ENCODE measurements around the gene ARID1A. TPM values are rescaled to one million over a fixed set of nuclear protein-coding genes. Genes with fewer than 3 reads are reported as not detected.
"Not testable (repeated sequence)": the region's sequence is repeated elsewhere in the genome, so short reads cannot be mapped to it uniquely, and the experiment has no call there.

The ARID1A gene
- polyA plus RNA-seq, 2 of the 4 experiments (the other 2 are of a cell fraction): 17.4 to 21.4 TPM

- WGBS (ENCODE audit: missing lambda C conversion rate): 75% methylated on average over 2 of the region's 2 CpGs
- Histone ChIP-seq H3K4me2 (peak overlapping the region; percentile 18; the same call in 2 of the 3 replicates), H3K4me1 (peaks cover 65% of the 10 kb centered on the region), H3K9me3 (no peaks in the 10 kb centered on the region), H3K27ac (no peak overlapping the region), H3K4me3 (no peak overlapping the region)
- CTCF ChIA-PET: interaction anchor here (0.9 to 1.9 kb wide), 5 partner anchors 16 to 122 kb away, joined by 3 to 6 read pairs (median 3); no protein-coding TSS in a partner anchor
- DNase-seq (ENCODE audit: low read depth in 1 of 2, low spot score in 1 of 2) (no peak), FAIRE-seq (no peak), ATAC-seq (no peak)
- no peak for TF ChIP-seq RCOR1 (IDR thresholded peaks at IDR 0.05; ENCODE audit: low read depth, low read length)
- TF ChIP-seq EP300 (IDR thresholded peaks at IDR 0.05): no peak
- TF ChIP-seq PBX3 (IDR thresholded peaks at IDR 0.05): no peak
- TF ChIP-seq HOXB13 (CRISPR knock-in tag; IDR thresholded peaks at IDR 0.05; ENCODE audit: low read depth): no peak
- no peak for TF ChIP-seq FOSL2 (IDR thresholded peaks at IDR 0.05)
- TF ChIP-seq FOSL2 (CRISPR knock-in tag; IDR thresholded peaks at IDR 0.05): no peak
- TF ChIP-seq MAX (IDR thresholded peaks at IDR 0.05): no peak
- no peak for TF ChIP-seq RARB (CRISPR knock-in tag; IDR thresholded peaks at IDR 0.05)
- no peak for TF ChIP-seq ZSCAN20 (CRISPR knock-in tag; IDR thresholded peaks at IDR 0.05)
- no peak for TF ChIP-seq BHLHE40 (IDR thresholded peaks at IDR 0.05; ENCODE audit: low read depth, low read length)
- TF ChIP-seq USF2 (IDR thresholded peaks at IDR 0.05): no peak
- no peak for TF ChIP-seq NPAS2 (CRISPR knock-in tag; IDR thresholded peaks at IDR 0.05; ENCODE audit: borderline replicate concordance)
- TF ChIP-seq PHF8 (IDR thresholded peaks at IDR 0.05; ENCODE audit: borderline replicate concordance, low read depth): no peak
- POLR2A ChIA-PET: no interaction called here
Observed at GRCh38 chr1:26724118-26724517, 28.3 kb downstream of the ARID1A start.

GRCh38 chr1:26724926-26725325 is 29.1 kb downstream of the ARID1A start:
- ChIA-PET POLR2A (no interaction called here), CTCF (interaction anchor here (1.2 to 1.7 kb wide), 2 partner anchors 15 to 48 kb away, joined by 3 to 6 read pairs; no protein-coding TSS in a partner anchor)
- DNase-seq (ENCODE audit: low read depth in 1 of 2, low spot score in 1 of 2) (no peak), FAIRE-seq (no peak), ATAC-seq (no peak)
- H3K27ac ChIP-seq: no peak overlapping the region
- H3K4me1 ChIP-seq: peaks cover 65% of the 10 kb centered on the region
- TF ChIP-seq CBX8 (IDR thresholded peaks at IDR 0.05): no peak
- no peak for TF ChIP-seq EHMT2 (IDR thresholded peaks at IDR 0.05; ENCODE audit: low read depth)
- TF ChIP-seq NFE2L2 (conservative IDR thresholded peaks at IDR 0.05; ENCODE audit: low read length): no peak
- TF ChIP-seq TFCP2L1 (CRISPR knock-in tag; IDR thresholded peaks at IDR 0.05): no peak
- no peak for TF ChIP-seq KDM5A (IDR thresholded peaks at IDR 0.05)
- no peak for TF ChIP-seq MAFK (IDR thresholded peaks at IDR 0.05; ENCODE audit: partially characterized antibody)
- WGBS (ENCODE audit: missing lambda C conversion rate): 63% methylated on average over 1 of the region's 1 CpG
- H3K4me2 ChIP-seq: no peak overlapping the region; the same call in 2 of the 3 replicates
- H3K9me3 ChIP-seq: no peaks in the 10 kb centered on the region
- no peak overlapping the region for H3K4me3 ChIP-seq

- POLR2A ChIA-PET; ATAC-seq; H3K4me2 ChIP-seq; H3K4me3 ChIP-seq; H3K9me3 ChIP-seq; DNase-seq (ENCODE audit: low read depth in 1 of 2, low spot score in 1 of 2); H3K27ac ChIP-seq; FAIRE-seq: not testable (repeated sequence)
- H3K4me1 ChIP-seq: peaks cover 65% of the 10 kb centered on the region
- WGBS (ENCODE audit: missing lambda C conversion rate): 86% methylated on average over 14 of the region's 14 CpGs
- CTCF ChIA-PET: interaction anchor here (1.1 kb wide), 1 partner anchor 48 kb away, joined by 3 read pairs; no protein-coding TSS in a partner anchor
Observed at GRCh38 chr1:26725904-26726303, 30.1 kb downstream of the ARID1A start.

GRCh38 chr1:26726784-26727183 is 31.0 kb downstream of the ARID1A start:
- 100% methylated on average over 1 of the region's 1 CpG for WGBS (ENCODE audit: missing lambda C conversion rate)
- POLR2A ChIA-PET: no interaction called here
- Histone ChIP-seq H3K4me1 (peaks cover 63% of the 10 kb centered on the region), H3K27ac (no peak overlapping the region), H3K4me2 (0 out of 3 replicates have a peak overlapping the region, but pooled peaks have one; percentile 17), H3K9me3 (no peaks in the 10 kb centered on the region), H3K4me3 (no peak overlapping the region)
- ATAC-seq: no peak
- FAIRE-seq: no peak
- CTCF ChIA-PET: interaction anchor here (1.3 kb wide), 1 partner anchor 49 kb away, joined by 5 read pairs; no protein-coding TSS in a partner anchor
- no peak for DNase-seq (ENCODE audit: low read depth in 1 of 2, low spot score in 1 of 2)
- no peak for TF ChIP-seq REST (IDR thresholded peaks at IDR 0.05)
- no peak for TF ChIP-seq HMGXB4 (CRISPR knock-in tag; IDR thresholded peaks at IDR 0.05; ENCODE audit: borderline replicate concordance)
- TF ChIP-seq RNF2 (IDR thresholded peaks at IDR 0.05; ENCODE audit: borderline replicate concordance, low read depth): no peak
- TF ChIP-seq SREBF2 (IDR thresholded peaks at IDR 0.05): no peak
- no peak for TF ChIP-seq MAX (IDR thresholded peaks at IDR 0.05)
